Type B pancreatic cell (in vitro differentiated cells): Measurements from ENCODE around the gene ZDHHC14. TPM values are rescaled to one million over a fixed set of nuclear protein-coding genes. Genes with fewer than 3 reads are reported as not detected.

Experiments
- DNase-seq: peaks from one replicate; pipeline ENCODE4 v3.0.0; 2021; ENCODE audit warnings: mixed read lengths; ENCODE audit not compliant: unreplicated experiment; ENCODE audit errors: extremely low spot score
- H3K27ac Mint-ChIP-seq: 2 replicates; pipeline ENCODE4 v1.8.0; 2021; ENCODE audit warnings: mild to moderate bottlenecking, mixed read lengths
- H3K27me3 Mint-ChIP-seq: 2 replicates; pipeline ENCODE4 v1.8.0; 2021; ENCODE audit warnings: mixed read lengths
- H3K36me3 Mint-ChIP-seq: 2 replicates; pipeline ENCODE4 v1.8.0; 2021; ENCODE audit warnings: mixed read lengths
- H3K4me1 Mint-ChIP-seq: one replicate; pipeline ENCODE4 v1.8.0; 2021; ENCODE audit warnings: mixed read lengths; ENCODE audit not compliant: unreplicated experiment
- H3K4me3 Mint-ChIP-seq: 2 replicates; pipeline ENCODE4 v1.8.0; 2021; ENCODE audit warnings: mild to moderate bottlenecking, mixed read lengths
- H3K9me3 Mint-ChIP-seq: 2 replicates; pipeline ENCODE4 v1.8.0; 2021; ENCODE audit warnings: mixed read lengths
- total RNA-seq: library from RNA; stranded (reverse); gene quantifications from 2 replicates; pipeline ENCODE4 v1.2.1, GENCODE V29; 2021; ENCODE audit warnings: low replicate concordance
- TF ChIP-seq, protein P1 (sequence below): fragments of 200-600 bp; sonication (generic); conservative IDR thresholded peaks from 2 replicates; pipeline ENCODE4 v1.5.0; 2021; ENCODE audit warnings: antibody characterized with exemption, mild to moderate bottlenecking

ZDHHC14 gene
- total RNA-seq, 1 donor from 2014 or later, result 11.1 TPM

DNA sequence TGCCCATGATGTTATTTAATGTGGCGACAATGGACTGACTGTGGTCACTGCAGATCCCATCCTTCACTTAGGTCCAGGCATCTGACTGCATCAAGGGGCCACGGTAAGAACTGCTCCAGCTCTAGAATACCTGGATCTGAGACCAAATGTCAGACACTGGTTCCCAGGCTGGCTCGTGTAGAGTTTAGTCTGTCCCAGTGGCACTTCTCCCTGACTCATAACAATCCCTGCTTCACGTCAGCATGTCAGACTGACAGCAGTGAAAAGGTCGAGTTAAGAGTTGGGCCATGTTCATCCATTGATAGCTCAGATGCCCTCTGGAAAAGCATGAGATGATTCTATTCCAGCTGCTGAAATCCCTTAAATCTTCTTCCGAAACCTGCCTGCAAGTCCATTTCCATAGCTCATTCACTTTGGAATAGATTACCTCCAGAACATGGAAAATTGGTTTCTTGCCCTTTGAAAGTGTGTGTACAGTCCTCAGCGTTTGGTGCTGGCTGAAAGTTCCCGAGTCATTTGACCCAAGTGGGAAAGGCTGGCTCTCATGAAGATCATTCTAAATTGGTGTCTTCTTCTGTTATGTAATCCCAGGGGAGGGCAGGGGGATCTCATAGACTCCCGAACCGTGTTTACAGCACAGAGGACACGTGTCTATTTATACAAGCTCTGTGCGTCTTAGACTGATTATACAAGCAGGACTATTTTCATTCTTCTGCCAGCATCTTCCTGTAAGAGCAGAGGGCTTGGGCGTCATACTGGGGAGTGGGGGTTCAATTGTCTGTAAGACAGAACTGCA lies 160.8 kb downstream of the ZDHHC14 start:
- Mint-ChIP-seq H3K27me3 (peaks cover 3% of the 10 kb centered on the region), H3K36me3 (no peaks in the 10 kb centered on the region), H3K4me3 (no peak overlapping the region), H3K9me3 (no peaks in the 10 kb centered on the region), H3K4me1 (peaks cover 3% of the 10 kb centered on the region), H3K27ac (no peak overlapping the region)
- no peak for DNase-seq
- TF ChIP-seq, protein P1, sequence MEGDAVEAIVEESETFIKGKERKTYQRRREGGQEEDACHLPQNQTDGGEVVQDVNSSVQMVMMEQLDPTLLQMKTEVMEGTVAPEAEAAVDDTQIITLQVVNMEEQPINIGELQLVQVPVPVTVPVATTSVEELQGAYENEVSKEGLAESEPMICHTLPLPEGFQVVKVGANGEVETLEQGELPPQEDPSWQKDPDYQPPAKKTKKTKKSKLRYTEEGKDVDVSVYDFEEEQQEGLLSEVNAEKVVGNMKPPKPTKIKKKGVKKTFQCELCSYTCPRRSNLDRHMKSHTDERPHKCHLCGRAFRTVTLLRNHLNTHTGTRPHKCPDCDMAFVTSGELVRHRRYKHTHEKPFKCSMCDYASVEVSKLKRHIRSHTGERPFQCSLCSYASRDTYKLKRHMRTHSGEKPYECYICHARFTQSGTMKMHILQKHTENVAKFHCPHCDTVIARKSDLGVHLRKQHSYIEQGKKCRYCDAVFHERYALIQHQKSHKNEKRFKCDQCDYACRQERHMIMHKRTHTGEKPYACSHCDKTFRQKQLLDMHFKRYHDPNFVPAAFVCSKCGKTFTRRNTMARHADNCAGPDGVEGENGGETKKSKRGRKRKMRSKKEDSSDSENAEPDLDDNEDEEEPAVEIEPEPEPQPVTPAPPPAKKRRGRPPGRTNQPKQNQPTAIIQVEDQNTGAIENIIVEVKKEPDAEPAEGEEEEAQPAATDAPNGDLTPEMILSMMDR, result no peak

DNA sequence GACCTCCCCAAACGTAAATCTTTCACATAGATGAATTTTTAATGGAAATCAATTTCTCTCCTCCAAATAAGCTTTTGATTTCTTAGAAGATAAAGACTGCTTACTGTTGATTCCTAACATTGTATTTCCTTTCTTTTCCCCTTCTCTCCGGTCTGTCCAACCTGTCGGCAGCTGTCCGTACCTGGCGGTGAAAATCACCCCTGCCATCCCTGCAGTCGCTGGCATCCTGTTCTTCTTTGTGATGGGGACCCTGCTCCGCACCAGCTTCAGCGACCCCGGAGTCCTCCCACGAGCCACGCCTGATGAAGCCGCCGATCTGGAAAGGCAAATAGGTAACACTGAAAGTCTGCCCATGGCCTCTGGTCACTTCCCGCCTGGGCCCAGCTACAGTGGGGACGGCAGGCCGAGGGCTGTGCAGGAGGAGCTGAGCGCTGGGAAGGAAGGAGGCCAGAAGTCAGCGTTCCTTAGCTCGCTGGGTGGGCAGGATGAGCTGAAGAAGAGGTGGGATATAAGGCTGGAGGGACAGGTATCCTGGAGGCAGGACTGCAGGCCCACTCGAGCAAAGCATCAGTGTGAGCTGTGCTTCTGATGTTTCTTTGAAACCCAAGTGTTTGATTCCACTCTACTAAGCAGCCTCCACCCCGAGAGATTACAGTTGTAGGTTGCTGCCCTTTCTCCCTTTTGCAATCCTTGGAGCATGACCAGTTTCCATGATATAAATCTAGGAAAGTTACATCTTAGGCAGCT lies 161.6 kb downstream of the ZDHHC14 start:
- Mint-ChIP-seq H3K4me1 (peaks cover 3% of the 10 kb centered on the region), H3K27me3 (peaks cover 3% of the 10 kb centered on the region), H3K27ac (no peak overlapping the region), H3K4me3 (no peak overlapping the region), H3K9me3 (no peaks in the 10 kb centered on the region), H3K36me3 (no peaks in the 10 kb centered on the region)
- no peak for DNase-seq
- TF ChIP-seq, protein P1, result no peak

DNA sequence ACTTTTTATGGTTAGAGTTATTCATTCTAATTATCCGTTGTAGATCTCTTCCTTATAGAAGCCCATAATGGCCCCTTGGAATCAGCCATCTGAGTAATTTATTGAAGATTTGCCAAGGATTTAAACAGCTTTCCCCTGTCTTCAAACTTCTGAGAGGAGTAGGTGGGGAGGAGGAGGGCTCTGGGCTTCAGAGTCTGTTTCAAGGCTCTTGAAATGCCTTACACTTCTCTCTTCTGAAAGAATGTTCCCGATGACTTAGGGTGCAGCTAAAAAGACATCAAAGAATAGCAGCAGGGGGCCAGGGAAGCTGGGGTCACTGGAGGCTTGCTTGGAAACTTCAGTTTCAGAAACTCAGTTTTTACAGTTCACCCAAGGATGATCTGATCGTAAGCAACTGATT lies 165.3 kb downstream of the ZDHHC14 start:
- no peaks in the 10 kb centered on the region for H3K9me3 Mint-ChIP-seq
- TF ChIP-seq, protein P1, result no peak
- H3K4me3 Mint-ChIP-seq, result no peak overlapping the region
- no peaks in the 10 kb centered on the region for H3K27me3 Mint-ChIP-seq
- no peaks in the 10 kb centered on the region for H3K36me3 Mint-ChIP-seq
- no peaks in the 10 kb centered on the region for H3K4me1 Mint-ChIP-seq
- no peak for DNase-seq
- no peak overlapping the region for H3K27ac Mint-ChIP-seq

DNA sequence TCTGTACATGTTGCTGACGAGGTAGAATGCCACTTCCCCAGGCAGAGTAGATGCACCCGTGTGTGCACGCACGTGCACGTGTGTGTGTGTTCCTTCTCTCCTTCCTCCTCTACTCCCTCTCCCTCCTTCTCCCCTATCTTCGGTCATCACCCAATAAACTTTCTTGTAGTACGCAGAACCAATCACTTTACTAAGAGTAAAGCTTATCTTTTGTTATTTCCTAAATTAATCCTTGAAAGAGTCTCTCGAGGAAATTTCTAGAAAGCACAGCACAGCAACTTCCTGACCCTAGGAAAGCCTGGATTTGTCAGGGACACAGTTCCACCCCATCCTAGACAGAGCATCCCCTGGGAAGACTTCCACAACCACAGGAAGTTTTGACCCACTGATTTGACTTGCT lies 166.1 kb downstream of the ZDHHC14 start:
- TF ChIP-seq, protein P1, result no peak
- Mint-ChIP-seq H3K4me1 (peaks cover 3% of the 10 kb centered on the region), H3K36me3 (no peaks in the 10 kb centered on the region), H3K9me3 (no peaks in the 10 kb centered on the region), H3K27me3 (no peaks in the 10 kb centered on the region), H3K4me3 (no peak overlapping the region), H3K27ac (no peak overlapping the region)
- DNase-seq, result no peak

DNA sequence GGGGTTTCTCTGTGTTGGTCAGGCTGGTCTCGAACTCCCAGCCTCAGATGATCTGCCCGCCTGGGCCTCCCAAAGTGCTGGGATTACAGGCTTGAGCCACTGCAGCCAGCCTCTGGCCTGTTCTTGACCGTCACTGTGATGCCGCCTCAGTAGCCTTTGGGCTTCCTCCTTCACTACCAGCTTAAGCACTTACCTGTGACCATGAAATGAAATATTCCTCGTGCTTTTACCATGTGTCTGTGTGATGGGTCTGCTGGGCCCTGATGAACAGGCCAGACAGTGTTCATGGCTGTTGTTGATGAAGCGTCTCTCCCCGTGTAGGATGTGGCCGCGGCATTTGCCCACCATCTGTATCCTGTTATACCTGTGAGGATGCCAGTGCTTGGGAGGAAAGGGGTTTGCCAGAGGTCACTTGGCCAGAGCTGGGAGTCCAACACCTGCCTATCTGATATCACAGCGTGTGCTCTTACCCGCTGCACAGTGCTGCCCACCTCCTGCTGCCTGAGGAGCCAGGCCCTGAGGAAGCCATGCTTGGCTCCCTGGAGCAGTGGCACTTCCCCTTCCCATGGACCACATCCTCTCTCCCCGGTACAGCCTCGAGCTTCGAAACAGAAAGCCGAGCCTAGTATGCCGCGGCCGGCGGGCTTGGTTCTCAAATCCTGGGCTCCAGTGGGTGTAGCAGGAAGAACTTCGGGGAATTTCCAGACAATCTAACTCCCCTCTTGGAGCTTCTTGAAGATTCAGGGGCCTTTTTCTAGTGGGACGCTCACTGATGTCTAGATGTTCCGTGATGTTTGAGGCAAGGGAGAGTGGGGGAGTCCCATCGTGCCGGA lies 167.9 kb downstream of the ZDHHC14 start:
- Mint-ChIP-seq H3K4me3 (no peak overlapping the region), H3K4me1 (peaks cover 10% of the 10 kb centered on the region), H3K9me3 (no peaks in the 10 kb centered on the region), H3K27me3 (peaks cover 3% of the 10 kb centered on the region), H3K27ac (no peak overlapping the region), H3K36me3 (no peaks in the 10 kb centered on the region)
- TF ChIP-seq, protein P1, result no peak
- no peak for DNase-seq
